Measurements from ENCODE around the gene PLK4.
A peak's percentile ranks its signal among the peaks of the same experiment; 100 is the strongest.
"Not testable (repeated sequence)": the region's sequence is repeated elsewhere in the genome, so short reads cannot be mapped to it uniquely, and the experiment has no call there.

PLK4 gene

GRCh38 chr4:127880763-127881562 lies at the start of gene PLK4:
Gene PLK4 (plus strand): TSS chr4:127880893. CDS start chr4:127881135, 242 bp downstream.
- peak; percentile 96 for DNase-seq

GRCh38 chr4:127832585-127832984 lies 48.1 kb upstream of the PLK4 start:
- no peak for DNase-seq

- DNase-seq, result no peak
Observed at GRCh38 chr4:127843704-127844600, 36.7 kb upstream of the PLK4 start.

DNA sequence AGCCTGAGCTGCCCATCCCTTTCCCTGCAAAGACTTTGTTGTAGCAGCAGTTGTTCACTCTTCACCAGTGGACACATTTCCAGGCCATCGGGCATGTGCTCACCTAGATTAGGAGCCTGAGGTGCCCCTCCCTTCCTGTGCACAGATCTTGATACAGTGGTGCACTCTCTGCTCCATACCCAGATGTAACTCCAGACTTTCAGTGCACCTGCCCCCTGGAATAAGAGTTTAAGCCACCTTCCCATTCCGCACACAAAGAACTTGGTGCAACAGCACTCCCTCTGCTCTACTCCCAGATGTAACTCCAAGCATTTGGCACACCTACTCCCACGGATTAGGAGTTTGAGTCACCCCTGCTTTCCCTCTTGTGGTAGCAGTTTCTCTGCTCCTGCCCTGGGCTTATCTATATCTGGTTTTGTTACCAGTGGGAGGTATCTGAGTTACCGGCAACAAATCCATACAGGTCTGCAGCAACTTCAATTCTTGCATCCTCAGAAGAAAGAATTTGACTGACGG lies 36.0 kb upstream of the PLK4 start:
- no peak for DNase-seq

GRCh38 chr4:127846061-127846460 lies 34.6 kb upstream of the PLK4 start:
- no peak for DNase-seq

DNA sequence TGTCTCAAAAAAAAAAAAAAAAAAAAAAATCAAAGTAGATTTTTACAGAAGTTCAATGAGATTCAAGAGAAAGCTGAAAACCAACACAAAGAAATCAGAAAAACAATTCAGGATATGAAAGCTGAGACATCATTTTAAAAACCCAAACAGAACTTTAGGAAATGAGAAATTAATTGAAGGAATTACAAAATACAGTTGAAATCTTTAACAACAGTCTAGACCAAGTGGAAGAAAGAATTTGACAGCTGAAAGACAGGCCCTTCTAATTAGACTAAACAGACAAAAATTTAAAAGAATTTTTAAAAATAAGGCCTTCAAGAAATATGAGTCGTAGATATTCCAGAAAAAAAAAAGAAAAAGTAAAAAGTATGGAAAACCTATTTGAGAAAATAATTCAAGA lies 33.9 kb upstream of the PLK4 start:
- DNase-seq, result no peak

DNA sequence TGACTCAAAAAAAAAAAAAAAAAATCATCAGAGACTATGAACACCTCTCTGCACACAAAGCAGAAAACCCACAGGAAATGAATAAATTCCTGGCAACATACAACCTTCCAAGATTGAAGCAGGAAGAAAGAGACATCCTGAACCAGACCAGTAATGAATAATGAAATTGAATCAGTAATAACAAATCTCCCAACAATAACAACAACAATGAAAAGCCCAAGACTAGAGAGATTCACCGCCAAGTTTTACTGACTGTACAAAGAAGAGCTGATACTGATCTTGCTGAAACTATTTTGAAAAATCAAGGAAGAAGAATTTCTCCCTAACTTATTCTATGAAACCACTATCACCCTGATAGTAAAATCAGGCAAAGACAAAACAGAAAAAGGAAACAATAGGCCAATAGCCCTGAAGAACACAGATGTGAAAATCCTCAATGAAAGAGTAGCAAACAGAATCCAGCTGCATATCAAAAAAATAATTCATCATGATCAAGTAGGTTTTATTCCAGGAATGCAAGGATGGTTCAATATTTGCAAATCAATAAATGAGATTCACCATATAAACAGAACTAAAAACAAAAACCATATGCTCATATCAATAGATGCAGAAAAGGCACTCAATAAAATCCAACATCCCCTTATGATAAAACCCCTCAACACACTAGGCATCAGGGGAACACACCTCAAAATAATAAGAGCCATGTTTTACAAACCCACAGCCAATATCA lies 31.0 kb upstream of the PLK4 start:
- DNase-seq, result no peak

DNA sequence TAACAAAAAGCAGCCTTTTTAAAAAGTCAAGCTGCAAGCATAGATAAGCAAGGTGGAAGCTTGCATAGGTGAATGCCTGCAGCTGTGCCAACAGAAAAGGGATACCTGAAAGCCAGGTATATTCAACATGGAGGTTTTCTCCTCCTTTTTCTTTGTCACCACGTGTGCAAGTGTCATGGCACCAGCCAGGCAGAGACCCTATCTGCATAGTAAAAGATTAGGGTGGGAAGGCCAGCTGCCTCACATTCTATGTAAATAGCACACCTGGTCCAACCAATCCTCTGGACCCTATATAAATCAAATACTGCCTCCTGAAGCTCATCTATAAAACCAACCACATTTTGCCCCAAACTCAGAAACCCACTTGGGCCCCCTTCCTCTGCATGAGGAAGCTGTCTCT lies 28.0 kb upstream of the PLK4 start:
- no peak for DNase-seq

- DNase-seq, result no peak
Observed at GRCh38 chr4:127856196-127856812, 24.4 kb upstream of the PLK4 start.

DNA sequence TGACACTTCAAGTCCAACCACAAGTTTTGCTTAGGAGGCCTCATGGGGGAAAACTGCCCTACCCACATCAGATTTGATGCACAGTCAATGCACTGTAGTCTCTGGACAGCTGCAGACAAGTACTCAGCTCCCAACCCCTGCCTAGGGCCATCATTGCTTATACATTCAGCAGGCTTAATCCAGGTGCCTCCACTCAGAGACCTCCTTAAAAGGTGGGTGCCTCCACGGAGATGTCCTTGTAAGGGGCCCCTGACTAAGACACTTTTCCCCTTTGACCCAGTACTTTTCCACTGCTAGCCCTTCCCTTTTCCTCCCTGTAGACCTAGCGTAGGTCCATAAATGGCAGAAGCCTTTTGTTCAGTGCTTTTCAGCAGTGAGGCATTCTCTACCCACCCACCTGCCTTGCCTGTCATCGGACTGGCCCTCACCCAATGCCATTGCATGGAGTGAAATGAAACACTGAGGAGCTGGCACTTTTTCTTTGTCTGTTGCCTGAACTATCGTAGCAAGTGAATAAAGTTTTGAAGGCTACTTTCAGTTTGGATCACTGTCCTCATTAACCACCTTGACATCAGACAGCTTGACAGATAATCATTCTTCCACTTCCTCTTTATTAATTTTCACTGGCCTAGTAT lies 23.8 kb upstream of the PLK4 start:
- peak; percentile 87 for DNase-seq

DNA sequence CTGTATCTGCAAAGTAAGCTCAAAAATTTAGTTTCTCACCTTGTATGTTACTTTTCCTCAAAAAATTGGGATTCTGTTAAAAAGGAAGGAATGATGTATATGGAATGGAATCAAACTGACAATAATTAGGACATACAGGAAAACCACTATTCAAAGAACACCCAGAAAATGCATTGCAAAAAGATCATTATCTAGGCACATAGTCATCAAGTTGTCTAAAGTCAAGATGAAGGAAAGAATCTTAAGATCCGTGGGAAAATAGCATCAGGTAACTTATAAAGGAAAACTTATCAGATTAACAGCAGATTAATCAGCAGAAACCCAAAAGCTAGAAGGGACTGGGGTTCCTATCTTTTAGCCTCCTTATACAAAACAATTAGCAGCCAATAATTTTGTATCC lies 23.1 kb upstream of the PLK4 start:
- DNase-seq, result no peak

GRCh38 chr4:127868196-127868595 lies 12.5 kb upstream of the PLK4 start:
- no peak for DNase-seq

DNA sequence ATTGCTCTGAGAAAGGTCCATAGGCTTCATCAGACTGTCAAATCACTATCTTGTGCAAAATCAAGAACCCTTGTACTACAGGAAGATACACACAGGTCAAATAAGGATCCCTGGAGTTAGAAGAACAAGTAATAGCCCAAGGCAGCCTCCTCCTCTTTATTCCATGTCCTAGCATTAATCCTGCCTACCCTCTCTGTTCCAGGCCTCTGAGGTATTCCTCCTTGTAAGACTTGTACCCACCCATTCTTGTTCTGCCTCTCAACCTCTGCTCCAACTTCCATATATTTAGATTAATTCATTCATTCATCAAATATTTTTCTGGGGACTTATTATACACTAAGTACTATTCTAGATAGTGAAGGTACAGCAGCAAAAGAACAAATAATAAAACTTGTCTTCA lies 10.4 kb upstream of the PLK4 start:
- no peak for DNase-seq

DNA sequence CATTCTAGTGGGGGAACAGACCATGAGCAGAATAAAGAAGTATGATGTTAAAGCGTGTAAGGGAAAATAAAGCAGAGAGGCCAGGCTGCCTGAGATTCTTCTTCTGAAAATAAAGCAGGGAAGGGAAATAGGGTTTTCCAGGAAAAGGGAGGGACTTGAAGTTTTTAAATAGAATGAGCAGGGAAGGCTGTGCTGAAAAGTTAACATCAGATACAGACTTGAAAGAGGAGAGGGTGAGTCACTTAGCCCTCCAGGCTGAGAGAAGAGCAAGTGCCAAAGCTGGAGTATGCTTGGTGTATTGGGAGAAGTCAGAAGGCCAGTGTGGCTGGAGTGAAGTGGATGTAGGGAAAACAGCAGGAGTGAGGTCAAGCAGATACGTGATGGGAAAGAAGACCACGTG lies 10.0 kb upstream of the PLK4 start:
- DNase-seq, result peak; percentile 78

DNA sequence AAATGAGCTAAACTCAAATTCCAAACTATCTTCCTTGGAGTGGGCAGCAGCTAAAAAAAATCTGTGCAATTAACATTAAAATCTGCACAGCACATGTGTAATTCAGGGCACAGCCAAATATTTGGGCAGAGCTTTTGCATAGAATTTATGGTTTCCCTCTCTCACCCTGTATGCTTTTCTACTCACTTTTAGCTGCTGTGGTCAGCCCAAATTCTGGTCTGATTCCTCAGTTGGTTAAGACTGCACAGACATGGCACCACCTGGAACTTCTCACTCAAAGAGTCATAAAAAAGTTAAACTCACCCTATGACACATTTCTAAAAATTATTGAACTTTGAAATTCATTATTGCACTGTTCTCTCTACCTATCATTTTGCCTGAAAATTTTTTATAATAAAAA lies 4.9 kb upstream of the PLK4 start:
- no peak for DNase-seq

DNA sequence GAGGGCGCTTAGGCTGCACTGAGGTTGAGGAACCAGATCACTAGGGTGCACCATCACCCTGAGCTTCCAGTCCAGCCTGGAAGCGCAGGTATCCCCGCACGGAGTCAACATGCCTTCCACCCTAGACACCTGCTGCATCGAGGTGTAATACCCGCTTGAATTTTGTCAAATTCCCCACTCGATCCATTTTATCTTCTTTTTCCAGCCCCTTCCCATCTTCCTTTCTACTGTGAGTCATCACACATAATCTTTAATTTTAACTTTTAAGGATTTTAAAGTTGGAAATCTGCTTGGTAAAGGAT lies 821 bp downstream of the PLK4 start:
- DNase-seq, result no peak

- no peak for DNase-seq
Observed at GRCh38 chr4:127888559-127888958, 7.9 kb downstream of the PLK4 start.

- DNase-seq, result peak; percentile 55
Observed at GRCh38 chr4:127889903-127890302, 9.2 kb downstream of the PLK4 start.

DNA sequence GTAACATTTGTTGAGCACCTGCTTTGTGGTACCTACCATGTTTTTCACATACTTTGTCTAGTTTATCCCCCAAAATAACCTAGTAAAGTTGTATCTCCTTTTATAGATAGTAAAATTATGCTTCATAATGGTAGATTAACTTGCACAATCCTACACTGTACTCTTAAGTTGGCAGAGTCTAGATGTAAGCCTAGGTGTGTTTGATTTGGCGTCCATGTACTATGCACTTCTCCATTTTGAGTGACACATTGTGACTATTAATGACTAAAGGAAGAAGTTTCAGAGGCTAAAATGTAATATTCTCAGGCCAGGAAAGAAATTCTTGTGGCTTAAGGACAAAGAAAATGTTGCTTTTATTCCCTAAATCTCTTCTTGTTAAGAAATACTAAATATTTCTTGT lies 15.4 kb downstream of the PLK4 start:
- no peak for DNase-seq

DNA sequence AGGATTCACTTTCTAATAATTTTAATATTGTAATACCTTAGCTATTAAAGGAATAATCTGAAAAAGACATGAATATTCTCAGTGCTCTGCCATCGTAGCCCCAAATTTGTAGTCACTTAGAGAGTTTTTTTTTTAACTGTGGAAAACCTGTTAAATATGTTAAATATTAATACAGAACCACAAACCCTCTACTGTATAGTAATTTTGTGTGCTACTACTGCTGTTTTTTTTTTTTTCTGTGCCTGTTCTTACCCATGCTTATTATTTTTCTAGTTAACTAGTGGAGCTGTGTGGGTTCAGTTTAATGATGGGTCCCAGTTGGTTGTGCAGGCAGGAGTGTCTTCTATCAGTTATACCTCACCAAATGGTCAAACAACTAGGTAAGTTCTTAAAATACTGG lies 15.8 kb downstream of the PLK4 start:
- no peak for DNase-seq

GRCh38 chr4:127899682-127900081 lies 19.0 kb downstream of the PLK4 start:
- not testable (repeated sequence) for DNase-seq

DNA sequence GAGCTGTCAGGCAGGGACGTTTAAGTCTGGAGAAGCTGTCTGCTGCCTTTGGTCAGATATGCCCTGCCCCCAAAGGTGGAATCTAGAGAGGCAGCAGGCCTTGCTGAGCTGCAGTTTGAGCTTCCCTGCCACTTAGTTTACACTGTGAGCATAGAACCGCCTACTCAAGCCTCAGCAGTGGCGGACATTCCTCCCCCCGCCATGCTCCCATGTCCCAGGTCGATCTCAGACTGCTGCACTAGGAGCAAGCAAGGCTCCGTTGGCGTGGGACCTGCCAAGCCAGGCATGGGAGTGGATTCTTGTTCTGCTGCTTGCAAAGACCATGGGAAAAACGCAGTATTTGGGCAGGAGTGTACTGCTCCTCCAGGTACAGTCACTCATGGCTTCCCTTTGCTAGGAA lies 24.3 kb downstream of the PLK4 start:
- DNase-seq, result no peak
